WTC11 (cell line): Measurements from ENCODE around the gene FCHO1. TPM values are rescaled to one million over a fixed set of nuclear protein-coding genes. Genes with fewer than 3 reads are reported as not detected.

Experiments
- ATAC-seq: fragments of 200-7000 bp; cut with Tn5 transposase; 2 replicates; pipeline ENCODE4 v1.10.0; 2021; ENCODE audit warnings: mild to moderate bottlenecking, moderate library complexity
- CTCF ChIA-PET: fragments of 300-600 bp; sonication (Branson Sonifier 250); formaldehyde crosslinking; loops from one replicate; lab custom pipeline; 2021; ENCODE audit warnings: antibody characterized with exemption; lab: Charles Lee
- POLR2A ChIA-PET: fragments of 350-600 bp; sonication (Branson Sonifier 250); formaldehyde crosslinking; loops from one replicate; lab custom pipeline; 2021; ENCODE audit warnings: antibody characterized with exemption; lab: Charles Lee
- DNase-seq: peaks from one replicate; pipeline ENCODE4 v3.0.0; 2021; ENCODE audit warnings: low spot score
- H3K27ac Mint-ChIP-seq: 2 replicates; pipeline ENCODE4 v1.8.0; 2021; ENCODE audit warnings: mixed read lengths
- H3K27me3 Mint-ChIP-seq: 2 replicates; pipeline ENCODE4 v1.8.0; 2021; ENCODE audit warnings: low read depth, mild to moderate bottlenecking, moderate library complexity, mixed read lengths
- H3K36me3 Mint-ChIP-seq: 2 replicates; pipeline ENCODE4 v1.8.0; 2021; ENCODE audit warnings: mixed read lengths
- H3K4me1 Mint-ChIP-seq: 2 replicates; pipeline ENCODE4 v1.8.0; 2022; ENCODE audit warnings: mixed read lengths
- H3K4me3 Mint-ChIP-seq: 2 replicates; pipeline ENCODE4 v1.8.0; 2021; ENCODE audit warnings: mild to moderate bottlenecking, moderate library complexity, mixed read lengths
- H3K9me3 Mint-ChIP-seq: 2 replicates; pipeline ENCODE4 v1.8.0; 2021; ENCODE audit warnings: mixed read lengths
- CREB1 ChIP-seq: sonication (generic); formaldehyde crosslinking; IDR thresholded peaks from 2 replicates; pipeline ENCODE4 v1.8.0; 2023; ENCODE audit warnings: mild to moderate bottlenecking, missing genetic modification reagents
- ELF4 ChIP-seq: sonication (generic); formaldehyde crosslinking; IDR thresholded peaks from 2 replicates; pipeline ENCODE4 v1.8.1; 2022; ENCODE audit warnings: low read depth, mild to moderate bottlenecking, moderate library complexity, missing genetic modification reagents
- FOXK1 ChIP-seq: sonication (generic); formaldehyde crosslinking; IDR thresholded peaks from 2 replicates; pipeline ENCODE4 v1.8.0; 2022; ENCODE audit warnings: mild to moderate bottlenecking, moderate library complexity, missing genetic modification reagents
- JUN ChIP-seq: sonication (generic); formaldehyde crosslinking; IDR thresholded peaks from 2 replicates; pipeline ENCODE4 v1.8.0; 2023; ENCODE audit warnings: mild to moderate bottlenecking, missing genetic modification reagents
- NR2C2 ChIP-seq: sonication (generic); formaldehyde crosslinking; IDR thresholded peaks from 2 replicates; pipeline ENCODE4 v1.8.0; 2022; ENCODE audit warnings: mild to moderate bottlenecking, missing genetic modification reagents
- SMAD3 ChIP-seq: sonication (generic); formaldehyde crosslinking; IDR thresholded peaks from 2 replicates; pipeline ENCODE4 v1.8.0; 2022; ENCODE audit warnings: missing genetic modification reagents, mild to moderate bottlenecking, borderline replicate concordance
- SP1 ChIP-seq: sonication (generic); formaldehyde crosslinking; conservative IDR thresholded peaks from 2 replicates; pipeline ENCODE4 v1.8.1; 2022; ENCODE audit warnings: missing genetic modification reagents
- TCF7 ChIP-seq: sonication (generic); formaldehyde crosslinking; IDR thresholded peaks from 2 replicates; pipeline ENCODE4 v1.8.0; 2022; ENCODE audit warnings: mild to moderate bottlenecking, low read depth, missing genetic modification reagents, moderate library complexity
- ZNF138 ChIP-seq: sonication (generic); formaldehyde crosslinking; conservative IDR thresholded peaks from 2 replicates; pipeline ENCODE4 v1.8.1; 2022; ENCODE audit warnings: mild to moderate bottlenecking, moderate library complexity, missing genetic modification reagents
- ZNF416 ChIP-seq: fragments of 250-450 bp; sonication (Bioruptor Pico); IDR thresholded peaks from 2 replicates; pipeline ENCODE4 v1.9.0; 2021; ENCODE audit warnings: mild to moderate bottlenecking, inconsistent platforms
- total RNA-seq: library from RNA; stranded (reverse); gene quantifications from 3 replicates; pipeline ENCODE4 v1.2.3, GENCODE V29; 2021
- TF ChIP-seq, protein P1 (sequence below): fragments of 250-450 bp; sonication (Bioruptor Pico); IDR thresholded peaks from 2 replicates; pipeline ENCODE4 v1.9.0; 2021; ENCODE audit warnings: mild to moderate bottlenecking
- TF ChIP-seq, protein P2 (sequence below): sonication (generic); formaldehyde crosslinking; IDR thresholded peaks from 2 replicates; pipeline ENCODE4 v1.8.1; 2023; ENCODE audit warnings: mild to moderate bottlenecking, missing genetic modification reagents, borderline replicate concordance
- TF ChIP-seq, protein P3 (sequence below): sonication (generic); formaldehyde crosslinking; IDR thresholded peaks from 2 replicates; pipeline ENCODE4 v1.8.0; 2023; ENCODE audit warnings: mild to moderate bottlenecking, missing genetic modification reagents
- TF ChIP-seq, protein P4 (sequence below): fragments of 250-450 bp; sonication (Bioruptor Pico); IDR thresholded peaks from 2 replicates; pipeline ENCODE4 v2.1.2; 2022; ENCODE audit warnings: mild to moderate bottlenecking, moderate library complexity
- TF ChIP-seq, protein P5 (sequence below): sonication (generic); formaldehyde crosslinking; IDR thresholded peaks from 2 replicates; pipeline ENCODE4 v1.8.1; 2023; ENCODE audit warnings: mild to moderate bottlenecking, missing genetic modification reagents, moderate library complexity
- TF ChIP-seq, protein P6 (sequence below): fragments of 200-600 bp; IDR thresholded peaks from 2 replicates; pipeline ENCODE4 v1.8.0; 2022; ENCODE audit warnings: antibody characterized with exemption
- TF ChIP-seq, protein P7 (sequence below): sonication (generic); formaldehyde crosslinking; IDR thresholded peaks from 2 replicates; pipeline ENCODE4 v1.8.1; 2022; ENCODE audit warnings: mild to moderate bottlenecking, missing genetic modification reagents, moderate library complexity, borderline replicate concordance

FCHO1 gene
- total RNA-seq, 1 experiment from 2014 or later, result 26.8 TPM

DNA sequence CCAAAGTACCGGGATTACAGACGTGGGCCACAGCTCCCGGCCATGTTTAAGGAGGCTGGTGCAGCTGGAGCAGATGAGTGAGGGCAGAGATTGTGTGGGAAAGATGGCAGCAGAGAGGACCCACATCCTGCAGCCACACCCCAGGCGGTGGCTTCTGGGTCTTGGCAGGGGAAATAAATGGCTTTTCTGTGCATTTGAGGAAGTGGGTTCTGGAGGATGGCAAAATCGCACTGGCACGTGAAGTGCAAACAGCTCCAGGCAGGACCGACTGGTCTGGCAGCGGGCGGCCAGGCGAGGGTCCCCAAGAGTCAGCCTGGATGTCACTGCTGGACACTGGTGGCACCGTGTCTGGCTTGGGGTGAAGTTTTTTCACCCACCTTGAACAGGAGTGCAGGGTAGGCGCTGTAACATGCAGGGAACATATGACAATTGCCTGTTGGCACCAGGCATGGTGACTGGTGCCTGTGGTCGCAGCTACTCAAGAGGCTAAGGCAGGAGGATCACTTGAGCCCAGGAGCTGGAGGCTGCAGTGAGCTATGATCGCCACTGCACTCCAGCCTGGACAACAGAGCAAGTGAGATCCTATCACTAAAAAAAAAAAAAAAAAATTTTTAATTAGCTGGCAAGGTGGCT is 52.1 kb downstream of the FCHO1 start (continued):
- TF ChIP-seq, protein P1, sequence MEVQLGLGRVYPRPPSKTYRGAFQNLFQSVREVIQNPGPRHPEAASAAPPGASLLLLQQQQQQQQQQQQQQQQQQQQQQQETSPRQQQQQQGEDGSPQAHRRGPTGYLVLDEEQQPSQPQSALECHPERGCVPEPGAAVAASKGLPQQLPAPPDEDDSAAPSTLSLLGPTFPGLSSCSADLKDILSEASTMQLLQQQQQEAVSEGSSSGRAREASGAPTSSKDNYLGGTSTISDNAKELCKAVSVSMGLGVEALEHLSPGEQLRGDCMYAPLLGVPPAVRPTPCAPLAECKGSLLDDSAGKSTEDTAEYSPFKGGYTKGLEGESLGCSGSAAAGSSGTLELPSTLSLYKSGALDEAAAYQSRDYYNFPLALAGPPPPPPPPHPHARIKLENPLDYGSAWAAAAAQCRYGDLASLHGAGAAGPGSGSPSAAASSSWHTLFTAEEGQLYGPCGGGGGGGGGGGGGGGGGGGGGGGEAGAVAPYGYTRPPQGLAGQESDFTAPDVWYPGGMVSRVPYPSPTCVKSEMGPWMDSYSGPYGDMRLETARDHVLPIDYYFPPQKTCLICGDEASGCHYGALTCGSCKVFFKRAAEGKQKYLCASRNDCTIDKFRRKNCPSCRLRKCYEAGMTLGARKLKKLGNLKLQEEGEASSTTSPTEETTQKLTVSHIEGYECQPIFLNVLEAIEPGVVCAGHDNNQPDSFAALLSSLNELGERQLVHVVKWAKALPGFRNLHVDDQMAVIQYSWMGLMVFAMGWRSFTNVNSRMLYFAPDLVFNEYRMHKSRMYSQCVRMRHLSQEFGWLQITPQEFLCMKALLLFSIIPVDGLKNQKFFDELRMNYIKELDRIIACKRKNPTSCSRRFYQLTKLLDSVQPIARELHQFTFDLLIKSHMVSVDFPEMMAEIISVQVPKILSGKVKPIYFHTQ (CRISPR knock-in tag), result no peak

DNA sequence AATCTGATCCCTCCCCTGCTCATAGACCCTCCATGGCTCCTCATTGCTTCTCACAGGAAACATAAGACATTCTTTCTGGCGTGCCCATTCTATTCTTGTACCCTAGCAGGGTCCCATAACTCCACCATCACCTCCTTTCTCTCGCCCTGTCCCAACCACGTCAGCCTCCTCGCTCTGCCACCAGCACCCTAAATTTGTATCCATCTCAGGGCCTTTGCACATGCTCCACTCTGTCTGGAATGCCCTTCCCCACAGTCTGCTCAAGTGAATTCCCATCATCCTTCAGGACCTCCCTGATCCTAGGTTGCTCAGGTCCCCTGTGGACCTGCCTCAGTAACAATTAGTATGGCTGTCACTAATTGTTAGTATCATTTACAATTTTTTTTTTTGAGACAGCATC is 54.1 kb downstream of the FCHO1 start:
- no peak overlapping the region for H3K27ac Mint-ChIP-seq
- ChIA-PET CTCF (interaction anchor here (0.8 to 1.8 kb wide), 3 partner anchors 39 to 309 kb away, joined by 3 to 9 read pairs (median 3); no protein-coding TSS in a partner anchor), POLR2A (no interaction called here)
- TF ChIP-seq, protein P2, sequence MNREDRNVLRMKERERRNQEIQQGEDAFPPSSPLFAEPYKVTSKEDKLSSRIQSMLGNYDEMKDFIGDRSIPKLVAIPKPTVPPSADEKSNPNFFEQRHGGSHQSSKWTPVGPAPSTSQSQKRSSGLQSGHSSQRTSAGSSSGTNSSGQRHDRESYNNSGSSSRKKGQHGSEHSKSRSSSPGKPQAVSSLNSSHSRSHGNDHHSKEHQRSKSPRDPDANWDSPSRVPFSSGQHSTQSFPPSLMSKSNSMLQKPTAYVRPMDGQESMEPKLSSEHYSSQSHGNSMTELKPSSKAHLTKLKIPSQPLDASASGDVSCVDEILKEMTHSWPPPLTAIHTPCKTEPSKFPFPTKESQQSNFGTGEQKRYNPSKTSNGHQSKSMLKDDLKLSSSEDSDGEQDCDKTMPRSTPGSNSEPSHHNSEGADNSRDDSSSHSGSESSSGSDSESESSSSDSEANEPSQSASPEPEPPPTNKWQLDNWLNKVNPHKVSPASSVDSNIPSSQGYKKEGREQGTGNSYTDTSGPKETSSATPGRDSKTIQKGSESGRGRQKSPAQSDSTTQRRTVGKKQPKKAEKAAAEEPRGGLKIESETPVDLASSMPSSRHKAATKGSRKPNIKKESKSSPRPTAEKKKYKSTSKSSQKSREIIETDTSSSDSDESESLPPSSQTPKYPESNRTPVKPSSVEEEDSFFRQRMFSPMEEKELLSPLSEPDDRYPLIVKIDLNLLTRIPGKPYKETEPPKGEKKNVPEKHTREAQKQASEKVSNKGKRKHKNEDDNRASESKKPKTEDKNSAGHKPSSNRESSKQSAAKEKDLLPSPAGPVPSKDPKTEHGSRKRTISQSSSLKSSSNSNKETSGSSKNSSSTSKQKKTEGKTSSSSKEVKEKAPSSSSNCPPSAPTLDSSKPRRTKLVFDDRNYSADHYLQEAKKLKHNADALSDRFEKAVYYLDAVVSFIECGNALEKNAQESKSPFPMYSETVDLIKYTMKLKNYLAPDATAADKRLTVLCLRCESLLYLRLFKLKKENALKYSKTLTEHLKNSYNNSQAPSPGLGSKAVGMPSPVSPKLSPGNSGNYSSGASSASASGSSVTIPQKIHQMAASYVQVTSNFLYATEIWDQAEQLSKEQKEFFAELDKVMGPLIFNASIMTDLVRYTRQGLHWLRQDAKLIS (CRISPR knock-in tag), result no peak
- TF ChIP-seq, protein P3, sequence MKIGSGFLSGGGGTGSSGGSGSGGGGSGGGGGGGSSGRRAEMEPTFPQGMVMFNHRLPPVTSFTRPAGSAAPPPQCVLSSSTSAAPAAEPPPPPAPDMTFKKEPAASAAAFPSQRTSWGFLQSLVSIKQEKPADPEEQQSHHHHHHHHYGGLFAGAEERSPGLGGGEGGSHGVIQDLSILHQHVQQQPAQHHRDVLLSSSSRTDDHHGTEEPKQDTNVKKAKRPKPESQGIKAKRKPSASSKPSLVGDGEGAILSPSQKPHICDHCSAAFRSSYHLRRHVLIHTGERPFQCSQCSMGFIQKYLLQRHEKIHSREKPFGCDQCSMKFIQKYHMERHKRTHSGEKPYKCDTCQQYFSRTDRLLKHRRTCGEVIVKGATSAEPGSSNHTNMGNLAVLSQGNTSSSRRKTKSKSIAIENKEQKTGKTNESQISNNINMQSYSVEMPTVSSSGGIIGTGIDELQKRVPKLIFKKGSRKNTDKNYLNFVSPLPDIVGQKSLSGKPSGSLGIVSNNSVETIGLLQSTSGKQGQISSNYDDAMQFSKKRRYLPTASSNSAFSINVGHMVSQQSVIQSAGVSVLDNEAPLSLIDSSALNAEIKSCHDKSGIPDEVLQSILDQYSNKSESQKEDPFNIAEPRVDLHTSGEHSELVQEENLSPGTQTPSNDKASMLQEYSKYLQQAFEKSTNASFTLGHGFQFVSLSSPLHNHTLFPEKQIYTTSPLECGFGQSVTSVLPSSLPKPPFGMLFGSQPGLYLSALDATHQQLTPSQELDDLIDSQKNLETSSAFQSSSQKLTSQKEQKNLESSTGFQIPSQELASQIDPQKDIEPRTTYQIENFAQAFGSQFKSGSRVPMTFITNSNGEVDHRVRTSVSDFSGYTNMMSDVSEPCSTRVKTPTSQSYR, result no peak
- TF ChIP-seq SP1, result no peak
- no peak for TF ChIP-seq JUN (CRISPR knock-in tag)
- TF ChIP-seq, protein P1 (CRISPR knock-in tag), result no peak
- no peak for TF ChIP-seq SMAD3
- TF ChIP-seq ELF4 (CRISPR knock-in tag), result no peak
- TF ChIP-seq, protein P4, sequence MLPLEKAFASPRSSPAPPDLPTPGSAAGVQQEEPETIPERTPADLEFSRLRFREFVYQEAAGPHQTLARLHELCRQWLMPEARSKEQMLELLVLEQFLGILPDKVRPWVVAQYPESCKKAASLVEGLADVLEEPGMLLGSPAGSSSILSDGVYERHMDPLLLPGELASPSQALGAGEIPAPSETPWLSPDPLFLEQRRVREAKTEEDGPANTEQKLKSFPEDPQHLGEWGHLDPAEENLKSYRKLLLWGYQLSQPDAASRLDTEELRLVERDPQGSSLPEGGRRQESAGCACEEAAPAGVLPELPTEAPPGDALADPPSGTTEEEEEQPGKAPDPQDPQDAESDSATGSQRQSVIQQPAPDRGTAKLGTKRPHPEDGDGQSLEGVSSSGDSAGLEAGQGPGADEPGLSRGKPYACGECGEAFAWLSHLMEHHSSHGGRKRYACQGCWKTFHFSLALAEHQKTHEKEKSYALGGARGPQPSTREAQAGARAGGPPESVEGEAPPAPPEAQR, result no peak
- TF ChIP-seq CREB1 (CRISPR knock-in tag), result no peak
- TF ChIP-seq, protein P5, sequence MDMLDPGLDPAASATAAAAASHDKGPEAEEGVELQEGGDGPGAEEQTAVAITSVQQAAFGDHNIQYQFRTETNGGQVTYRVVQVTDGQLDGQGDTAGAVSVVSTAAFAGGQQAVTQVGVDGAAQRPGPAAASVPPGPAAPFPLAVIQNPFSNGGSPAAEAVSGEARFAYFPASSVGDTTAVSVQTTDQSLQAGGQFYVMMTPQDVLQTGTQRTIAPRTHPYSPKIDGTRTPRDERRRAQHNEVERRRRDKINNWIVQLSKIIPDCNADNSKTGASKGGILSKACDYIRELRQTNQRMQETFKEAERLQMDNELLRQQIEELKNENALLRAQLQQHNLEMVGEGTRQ (CRISPR knock-in tag), result no peak
- TF ChIP-seq, protein P6, sequence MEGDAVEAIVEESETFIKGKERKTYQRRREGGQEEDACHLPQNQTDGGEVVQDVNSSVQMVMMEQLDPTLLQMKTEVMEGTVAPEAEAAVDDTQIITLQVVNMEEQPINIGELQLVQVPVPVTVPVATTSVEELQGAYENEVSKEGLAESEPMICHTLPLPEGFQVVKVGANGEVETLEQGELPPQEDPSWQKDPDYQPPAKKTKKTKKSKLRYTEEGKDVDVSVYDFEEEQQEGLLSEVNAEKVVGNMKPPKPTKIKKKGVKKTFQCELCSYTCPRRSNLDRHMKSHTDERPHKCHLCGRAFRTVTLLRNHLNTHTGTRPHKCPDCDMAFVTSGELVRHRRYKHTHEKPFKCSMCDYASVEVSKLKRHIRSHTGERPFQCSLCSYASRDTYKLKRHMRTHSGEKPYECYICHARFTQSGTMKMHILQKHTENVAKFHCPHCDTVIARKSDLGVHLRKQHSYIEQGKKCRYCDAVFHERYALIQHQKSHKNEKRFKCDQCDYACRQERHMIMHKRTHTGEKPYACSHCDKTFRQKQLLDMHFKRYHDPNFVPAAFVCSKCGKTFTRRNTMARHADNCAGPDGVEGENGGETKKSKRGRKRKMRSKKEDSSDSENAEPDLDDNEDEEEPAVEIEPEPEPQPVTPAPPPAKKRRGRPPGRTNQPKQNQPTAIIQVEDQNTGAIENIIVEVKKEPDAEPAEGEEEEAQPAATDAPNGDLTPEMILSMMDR, result no peak
- TF ChIP-seq FOXK1 (CRISPR knock-in tag), result no peak
- TF ChIP-seq, protein P7, sequence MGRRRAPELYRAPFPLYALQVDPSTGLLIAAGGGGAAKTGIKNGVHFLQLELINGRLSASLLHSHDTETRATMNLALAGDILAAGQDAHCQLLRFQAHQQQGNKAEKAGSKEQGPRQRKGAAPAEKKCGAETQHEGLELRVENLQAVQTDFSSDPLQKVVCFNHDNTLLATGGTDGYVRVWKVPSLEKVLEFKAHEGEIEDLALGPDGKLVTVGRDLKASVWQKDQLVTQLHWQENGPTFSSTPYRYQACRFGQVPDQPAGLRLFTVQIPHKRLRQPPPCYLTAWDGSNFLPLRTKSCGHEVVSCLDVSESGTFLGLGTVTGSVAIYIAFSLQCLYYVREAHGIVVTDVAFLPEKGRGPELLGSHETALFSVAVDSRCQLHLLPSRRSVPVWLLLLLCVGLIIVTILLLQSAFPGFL, result no peak
- no peak for TF ChIP-seq NR2C2 (CRISPR knock-in tag)
- no peak for TF ChIP-seq ZNF416 (CRISPR knock-in tag)
- no peak for TF ChIP-seq ZNF138 (CRISPR knock-in tag)
- TF ChIP-seq TCF7 (CRISPR knock-in tag), result no peak

More for the DNA sequence above, 54.1 kb downstream of the FCHO1 start:
- Mint-ChIP-seq H3K4me1 (no peaks in the 10 kb centered on the region), H3K9me3 (no peaks in the 10 kb centered on the region), H3K4me3 (no peak overlapping the region), H3K27me3 (no peaks in the 10 kb centered on the region; the same call in 1 of the 2 replicates), H3K36me3 (no peaks in the 10 kb centered on the region)
- ATAC-seq (no peak), DNase-seq (no peak)
